GM21381 (cell line): ENCODE measurements around the gene INAVA.

Experiments
- ATAC-seq: cut with Tn5 transposase; IDR thresholded peaks from one replicate; pipeline ENCODE4 v1.9.1; 2021; ENCODE audit warnings: mild to moderate bottlenecking, moderate library complexity; ENCODE audit not compliant: unreplicated experiment

INAVA gene

DNA sequence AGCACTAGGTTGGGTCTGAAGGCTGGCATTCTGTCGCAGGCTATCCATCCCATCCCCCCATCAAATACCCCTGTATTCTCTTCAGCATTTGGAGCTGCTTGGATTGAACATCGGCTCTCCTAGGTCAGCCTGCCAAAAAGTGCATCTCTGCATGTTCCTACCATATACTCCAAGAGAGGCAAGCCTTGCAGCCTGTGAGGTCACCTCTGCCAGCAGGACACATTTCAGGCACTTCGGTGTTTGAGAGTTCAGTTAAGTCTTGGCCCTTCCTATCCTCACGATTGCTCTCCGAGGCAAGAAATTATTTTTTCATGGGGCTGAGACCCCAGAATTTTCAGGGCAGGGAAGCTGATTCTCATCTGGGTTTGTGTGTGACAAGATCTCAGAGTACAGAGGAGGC lies 19.3 kb upstream of the INAVA start:
- no peak for ATAC-seq

DNA sequence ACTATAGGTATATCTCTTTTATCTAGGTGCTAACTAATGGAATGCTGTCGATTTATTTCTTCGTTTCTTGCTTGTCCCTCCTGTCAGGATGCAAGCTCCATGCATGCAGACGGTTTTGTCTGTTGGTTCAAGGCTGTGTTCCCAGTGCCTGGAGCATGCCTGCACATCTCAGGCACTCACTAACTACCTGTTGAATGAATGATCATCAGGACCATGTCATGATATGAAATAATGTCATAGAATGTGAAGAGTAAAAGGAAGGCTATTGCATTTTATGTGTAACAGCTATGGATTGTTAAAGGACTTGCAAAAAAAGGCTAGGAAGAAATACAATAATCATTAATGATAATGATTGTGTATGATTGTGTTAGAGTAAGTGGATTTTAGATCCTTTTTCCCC lies 17.7 kb upstream of the INAVA start:
- no peak for ATAC-seq

DNA sequence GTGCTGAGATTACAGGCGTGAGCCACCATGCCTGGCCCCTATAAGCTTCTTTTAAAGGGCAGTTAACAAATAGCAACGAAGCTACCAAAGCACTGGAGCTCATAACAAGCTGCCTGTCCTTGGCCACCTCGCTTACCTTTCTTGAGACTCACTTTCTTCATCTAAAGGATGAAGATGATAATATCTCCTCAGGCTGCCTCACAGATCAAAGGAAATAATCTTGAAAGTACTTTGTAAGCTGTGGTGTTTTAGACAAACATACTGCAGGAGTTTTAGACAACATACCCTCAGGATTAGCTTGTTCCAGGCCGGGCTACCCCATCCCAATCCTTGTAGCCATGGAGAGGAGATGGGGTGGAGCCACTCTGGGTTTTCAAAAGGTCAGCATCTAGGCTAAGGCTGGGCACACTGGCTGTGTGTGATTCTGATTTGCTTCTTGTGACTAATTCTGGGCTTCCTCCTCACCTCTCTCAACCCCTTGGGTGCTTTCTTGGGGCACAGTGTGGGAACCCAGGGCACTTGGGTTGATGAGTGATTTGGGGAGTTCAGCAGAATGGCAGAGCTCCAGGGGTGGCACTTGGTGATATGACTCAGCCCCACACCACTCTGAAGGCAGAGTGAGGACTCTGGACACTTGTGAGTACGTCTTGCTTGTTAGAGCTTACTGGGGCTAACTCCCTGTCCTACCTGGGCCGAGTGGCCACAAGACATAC lies 16.7 kb upstream of the INAVA start:
- ATAC-seq = peak; percentile 60

DNA sequence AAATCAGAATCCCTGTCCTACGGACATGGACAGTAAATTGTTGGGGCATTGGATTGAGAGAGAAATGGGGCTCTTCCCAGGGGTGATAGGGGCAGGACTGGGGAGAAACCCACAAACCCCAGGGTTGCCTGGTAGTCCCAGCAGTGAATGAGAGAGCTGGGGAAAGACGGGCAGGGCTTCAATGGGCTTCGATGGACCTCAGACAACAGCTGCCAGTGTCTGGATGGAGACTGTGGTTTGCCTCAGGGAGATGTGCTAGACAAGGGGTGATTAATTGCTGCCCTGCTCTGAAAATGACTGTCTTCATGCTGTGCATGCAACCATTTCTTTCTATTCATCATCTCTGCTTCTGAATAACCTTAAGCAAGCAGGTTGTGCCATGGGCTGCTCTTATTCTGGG lies 14.5 kb upstream of the INAVA start:
- ATAC-seq = peak; percentile 55

DNA sequence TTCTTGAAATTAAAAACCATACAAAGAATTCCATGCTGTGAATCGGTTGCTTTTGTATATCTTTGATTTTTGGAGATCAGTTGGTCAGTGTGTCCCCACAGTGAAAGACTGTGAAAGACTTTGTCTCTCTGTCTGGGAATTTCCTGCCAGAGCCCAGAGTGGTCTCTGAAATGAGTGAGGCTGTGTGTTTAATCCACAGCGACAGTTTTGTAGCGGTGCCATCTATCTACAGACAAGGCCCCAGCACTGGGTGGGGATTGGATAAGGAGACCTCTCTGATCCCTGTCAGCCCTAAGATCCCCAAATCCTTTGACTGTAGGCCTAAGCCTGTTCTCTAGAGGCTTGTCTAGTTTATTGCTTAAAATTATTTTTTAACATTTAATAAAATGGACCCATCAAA lies 11.6 kb upstream of the INAVA start:
- ATAC-seq = no peak

DNA sequence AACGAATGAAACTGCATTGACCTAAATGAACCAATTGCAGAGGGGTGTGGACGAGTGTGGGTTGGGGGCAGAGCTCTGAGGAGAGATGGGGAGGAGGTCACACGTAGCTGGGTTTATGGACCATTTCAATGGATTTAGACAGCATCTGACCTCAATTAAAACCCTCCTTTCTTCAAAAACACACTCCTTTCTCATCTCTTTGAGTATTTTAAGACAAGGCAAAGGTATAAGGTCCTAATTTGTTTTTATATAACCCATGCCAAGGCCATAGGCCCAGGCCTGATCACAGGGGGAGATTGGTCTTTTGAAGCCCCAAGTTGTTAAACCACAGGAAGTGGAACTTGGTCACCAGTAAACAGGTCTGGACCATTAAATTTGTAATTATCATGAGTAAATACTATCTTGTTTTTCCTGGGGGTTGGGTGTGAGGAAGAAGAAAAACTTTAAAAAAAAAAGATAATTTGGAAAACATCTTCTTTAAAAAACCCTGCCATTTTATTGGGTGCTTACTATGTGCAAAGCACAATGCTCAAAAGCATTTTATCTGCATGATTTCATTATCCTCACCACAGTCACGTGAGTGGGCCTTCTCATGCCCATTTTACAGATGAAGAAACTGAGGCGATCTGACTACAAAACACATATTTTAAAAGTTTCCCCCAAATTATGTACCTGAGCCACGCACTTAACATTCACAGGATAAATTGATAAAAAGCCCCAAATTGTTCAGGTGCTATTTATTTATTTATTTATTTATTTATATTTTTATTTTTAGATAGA lies 8.9 kb upstream of the INAVA start:
- ATAC-seq = no peak

DNA sequence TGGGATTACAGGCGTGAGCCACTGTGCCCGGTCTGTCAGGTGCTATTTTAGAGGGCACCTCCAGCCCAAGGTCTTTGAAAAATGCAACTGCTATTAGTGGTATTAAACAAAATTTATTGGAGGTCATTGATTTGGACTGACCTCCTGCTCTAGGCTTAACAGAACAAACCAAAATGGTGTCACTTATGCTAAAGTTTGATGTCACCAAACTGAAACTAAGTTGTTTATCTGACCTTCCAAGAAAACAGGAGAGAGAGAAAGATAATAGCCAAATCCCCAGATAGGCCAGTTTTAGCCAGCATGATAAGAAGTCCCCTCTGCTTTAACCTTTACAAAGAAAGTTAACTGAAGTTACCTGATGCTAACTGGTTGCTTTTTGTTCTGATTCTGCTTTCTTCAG lies 8.1 kb upstream of the INAVA start:
- no peak for ATAC-seq

DNA sequence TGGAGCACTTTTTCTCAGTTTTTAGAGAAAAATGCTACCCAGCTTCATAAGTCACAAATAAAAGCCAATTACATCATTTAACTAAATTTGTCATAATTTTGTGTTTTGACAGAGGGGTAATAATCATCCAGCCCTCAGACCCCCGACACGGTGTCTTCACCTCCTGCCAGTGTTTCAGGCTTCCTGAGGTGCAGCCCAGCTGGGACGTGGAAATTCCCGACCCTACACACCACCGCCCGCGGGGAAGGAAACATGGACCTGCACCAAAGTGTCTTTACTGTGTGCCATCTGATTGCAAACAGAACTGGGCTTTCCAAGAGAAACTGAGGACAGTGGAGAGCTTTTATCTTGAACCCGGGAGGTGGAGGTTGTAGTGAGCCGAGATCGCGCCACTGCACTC lies 7.7 kb upstream of the INAVA start:
- no peak for ATAC-seq

DNA sequence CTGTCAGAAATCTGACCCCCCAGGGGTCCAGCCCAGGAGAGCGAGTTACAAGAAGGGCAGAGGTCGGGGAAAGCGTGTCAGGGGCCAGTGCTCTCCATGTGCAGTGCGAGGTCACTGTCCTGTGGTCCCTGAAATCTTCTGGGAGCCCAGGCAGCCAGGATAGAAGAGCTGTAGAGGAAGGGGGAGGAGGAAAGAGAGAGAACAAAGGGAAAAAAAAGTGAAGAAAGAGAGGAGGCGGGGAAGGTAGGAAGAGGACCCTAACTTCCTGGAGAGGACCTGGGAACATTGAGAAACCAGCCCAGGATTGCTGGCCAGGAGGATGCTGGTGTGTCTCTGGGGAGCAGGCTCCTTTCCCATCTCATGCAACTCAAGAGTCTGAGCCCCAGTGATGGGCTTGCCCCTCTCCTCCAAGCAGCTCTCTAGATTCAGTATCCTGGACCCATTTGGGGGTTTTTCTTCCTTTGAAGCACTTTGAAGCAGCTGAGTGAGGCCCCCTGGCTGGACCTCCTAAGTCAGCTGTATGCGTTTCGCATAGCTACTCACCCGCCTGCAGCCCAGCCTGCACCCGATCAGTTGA lies 6.8 kb upstream of the INAVA start:
- ATAC-seq = no peak

DNA sequence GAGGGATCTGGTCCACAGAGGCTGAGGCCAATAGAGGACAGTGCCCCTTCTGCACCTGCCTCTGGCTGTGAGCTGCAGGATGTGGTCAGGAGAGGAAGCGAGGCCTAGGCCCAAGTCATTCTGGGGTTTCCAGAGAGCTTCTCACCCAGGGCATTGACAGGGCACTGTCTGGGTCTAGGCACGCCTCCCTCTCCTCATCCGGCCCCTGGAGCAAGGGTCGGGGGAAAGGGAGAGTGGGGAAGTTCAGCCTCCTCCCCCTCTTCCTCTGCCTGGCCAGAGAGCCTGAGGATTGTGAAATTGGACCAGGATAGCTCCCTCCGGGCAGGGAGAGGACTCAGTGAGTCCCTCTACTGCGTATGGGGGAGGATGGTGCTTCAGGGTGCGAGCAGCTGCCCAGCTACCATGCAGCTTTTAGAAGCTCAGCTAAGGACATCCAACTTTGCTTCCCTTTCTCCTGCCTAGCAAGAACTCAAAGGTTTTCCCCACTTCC lies 6.3 kb upstream of the INAVA start:
- peak; percentile 89 for ATAC-seq

DNA sequence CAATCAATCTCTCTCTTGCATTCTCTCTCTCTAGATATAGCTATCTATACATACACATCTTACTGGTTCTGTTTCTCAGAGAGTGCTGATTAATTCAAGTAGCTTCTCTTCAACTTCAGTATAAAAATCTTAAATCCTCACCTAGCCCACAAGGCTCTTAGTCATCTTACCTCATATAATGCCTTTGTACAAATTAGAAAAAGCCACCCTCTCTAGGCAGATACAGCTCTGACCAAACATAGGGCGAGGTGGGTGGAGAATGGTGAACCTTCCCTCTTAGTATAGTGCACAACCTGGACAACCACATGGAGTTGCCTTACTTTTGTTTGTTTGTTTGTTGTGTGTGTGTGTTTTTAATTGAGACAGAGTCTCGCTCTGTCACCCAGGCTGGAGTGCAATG lies 5.1 kb upstream of the INAVA start:
- no peak for ATAC-seq

DNA sequence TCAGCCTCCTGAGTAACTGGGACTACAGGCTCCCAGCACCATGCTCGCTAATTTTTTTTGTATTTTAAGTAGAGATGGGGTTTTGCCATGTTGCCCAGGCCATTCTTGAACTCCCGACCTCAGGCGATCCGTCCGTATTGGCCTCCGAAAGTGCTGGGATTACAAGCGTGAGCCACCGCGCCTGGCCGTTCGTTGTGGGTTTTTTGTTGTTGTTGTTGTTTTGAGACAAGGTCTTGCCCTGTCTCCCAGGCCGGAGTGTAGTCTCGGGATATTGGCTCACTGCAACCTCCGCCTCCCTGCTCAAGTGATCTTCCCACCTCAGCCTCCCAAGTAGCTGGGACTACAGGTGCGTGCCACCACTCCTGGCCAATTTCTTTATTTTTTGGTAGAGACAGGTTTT lies 4.7 kb upstream of the INAVA start:
- ATAC-seq = no peak

DNA sequence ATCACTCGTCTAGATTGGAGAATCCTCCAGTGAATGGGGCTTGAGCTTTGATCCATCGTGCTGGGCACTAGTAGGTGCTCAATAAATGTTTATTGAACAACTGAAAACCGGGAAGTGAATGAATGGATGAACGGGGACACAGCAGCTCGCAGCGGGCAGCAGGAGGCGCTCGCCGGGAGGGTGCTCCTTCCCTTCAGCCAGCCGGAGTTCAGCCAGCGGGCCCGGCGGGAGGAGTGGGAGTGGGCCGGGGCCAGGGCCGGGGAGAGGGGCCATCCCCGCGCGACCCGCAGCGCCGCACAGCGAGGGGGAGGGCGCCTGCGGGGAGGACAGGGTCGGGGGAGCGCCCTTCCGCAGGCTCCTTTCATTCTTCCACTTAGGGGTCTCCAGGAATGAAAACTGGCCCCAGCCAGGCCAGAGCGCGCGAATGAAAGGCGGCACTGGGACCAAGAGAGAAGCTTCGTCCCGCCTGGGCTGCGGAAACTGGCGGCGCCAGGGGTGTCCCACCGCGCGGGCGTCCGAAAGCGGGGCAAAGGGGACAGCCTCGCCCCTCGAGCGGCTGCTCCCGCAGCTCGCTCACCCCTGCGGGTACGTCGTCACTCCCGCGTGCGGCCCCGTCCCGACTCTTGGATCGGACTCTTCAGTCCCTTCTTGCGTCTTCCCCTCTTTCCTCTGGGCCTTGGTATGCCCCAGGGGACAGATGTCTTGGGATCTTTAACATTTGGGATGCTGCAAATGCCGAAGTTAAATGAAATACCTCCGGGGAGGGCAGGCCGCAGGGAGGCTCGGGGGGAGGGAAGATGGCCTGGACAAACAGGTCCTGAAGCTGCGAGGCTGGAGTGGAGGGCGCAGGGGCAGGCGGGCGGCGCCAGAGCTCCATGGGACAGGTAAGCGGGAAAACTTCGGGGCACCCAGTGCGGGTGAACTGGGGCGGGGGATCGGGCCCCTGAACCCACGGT lies 3.6 kb upstream of the INAVA start:
- no peak for ATAC-seq

DNA sequence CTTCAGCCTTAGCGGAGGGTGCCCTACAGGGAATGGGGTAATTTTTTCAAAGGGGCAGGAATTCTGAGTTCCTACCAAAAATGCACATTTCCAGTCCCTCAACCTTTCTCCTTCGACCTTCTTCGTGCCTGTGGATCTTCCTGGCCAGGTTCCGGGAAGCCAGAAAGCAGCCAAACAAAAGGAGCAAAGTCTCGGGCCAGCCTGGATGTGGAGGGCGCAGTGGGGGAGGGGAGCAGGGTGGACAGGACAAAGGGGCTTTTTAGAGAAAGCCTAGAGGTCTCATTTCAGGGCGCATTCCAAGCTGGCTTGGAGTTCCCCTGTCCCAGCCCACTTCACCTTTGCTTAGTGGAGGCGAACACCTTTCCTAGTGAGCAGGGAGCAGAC lies 2.9 kb upstream of the INAVA start:
- no peak for ATAC-seq

DNA sequence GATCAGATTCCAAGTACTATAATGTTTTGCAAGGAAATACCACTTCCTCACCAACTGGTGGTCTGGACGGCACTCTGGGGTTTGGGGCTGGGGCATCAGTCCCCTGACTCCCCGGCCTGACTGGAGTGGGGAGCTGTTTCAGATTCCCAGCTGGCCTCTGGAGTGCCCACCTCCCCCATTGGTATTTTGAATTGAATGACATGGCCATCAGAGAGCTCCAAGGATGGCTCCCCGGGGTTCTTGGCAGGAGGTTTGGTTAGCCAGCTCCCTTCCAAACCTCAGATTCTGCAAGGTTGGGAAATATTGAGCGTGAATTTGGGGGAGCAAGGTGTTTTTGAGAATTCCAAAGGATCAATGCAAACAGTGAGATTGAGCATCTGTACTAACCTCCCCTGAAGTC lies 2.2 kb upstream of the INAVA start:
- no peak for ATAC-seq

DNA sequence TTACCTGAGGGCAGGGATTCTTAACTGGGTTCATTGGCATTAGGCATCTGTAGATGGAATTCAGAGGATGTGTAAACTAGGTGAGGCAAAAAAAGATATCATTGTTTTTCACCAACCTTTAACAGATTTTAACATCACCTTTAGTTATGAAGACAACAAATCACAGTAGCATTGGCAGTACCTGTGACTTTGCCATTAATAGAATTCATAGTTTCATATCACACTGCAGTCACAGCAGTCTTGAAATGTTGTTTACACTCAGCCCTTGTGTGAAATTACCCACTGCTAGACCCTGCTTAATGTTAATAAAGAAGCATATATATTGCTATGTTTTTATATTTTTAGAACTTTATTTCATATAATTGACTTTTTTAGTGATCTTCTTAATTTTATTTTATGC lies 1.7 kb upstream of the INAVA start:
- ATAC-seq = no peak

DNA sequence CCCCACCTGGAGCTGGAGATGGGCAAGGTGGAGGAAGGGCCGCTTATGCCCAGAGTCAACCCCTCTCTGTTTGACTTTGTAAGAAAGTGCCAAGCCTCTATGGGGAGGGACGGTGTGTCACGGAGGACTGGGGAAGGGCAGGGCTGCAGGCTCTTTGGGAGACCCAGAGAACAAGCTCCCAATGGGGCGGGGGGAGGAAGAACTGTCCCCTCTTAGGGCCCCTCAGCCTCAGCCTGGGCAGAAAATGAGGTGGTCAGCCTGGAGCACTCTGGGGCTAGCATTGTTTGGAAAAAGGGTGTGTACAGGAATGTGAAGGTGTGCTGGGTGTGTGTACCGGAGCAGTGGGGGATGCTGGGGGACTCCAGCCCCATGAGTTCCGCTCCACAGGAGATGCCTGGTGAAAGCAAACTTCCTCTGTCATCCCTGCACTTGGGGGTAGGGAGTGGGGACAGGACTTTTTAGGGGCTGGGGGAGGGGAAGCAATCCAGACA lies 1.2 kb upstream of the INAVA start:
- ATAC-seq = no peak

DNA sequence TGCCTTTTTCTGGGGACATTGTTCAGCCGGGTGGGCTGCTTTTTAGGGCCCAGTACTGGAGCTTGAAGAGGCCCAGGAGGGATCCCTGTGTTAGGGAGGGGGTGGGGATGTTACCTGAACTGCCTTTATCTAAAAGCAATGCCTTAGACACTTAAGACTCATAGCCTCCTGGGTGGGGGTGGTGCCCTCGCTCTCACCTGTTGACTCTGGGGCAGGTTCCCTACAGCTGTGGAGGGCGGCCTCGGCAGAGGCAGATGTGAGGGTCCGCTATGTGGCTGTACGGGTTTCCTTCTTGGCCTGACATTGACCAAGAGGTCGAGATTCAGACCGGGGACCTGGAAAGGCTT lies 716 bp downstream of the INAVA start:
- no peak for ATAC-seq

DNA sequence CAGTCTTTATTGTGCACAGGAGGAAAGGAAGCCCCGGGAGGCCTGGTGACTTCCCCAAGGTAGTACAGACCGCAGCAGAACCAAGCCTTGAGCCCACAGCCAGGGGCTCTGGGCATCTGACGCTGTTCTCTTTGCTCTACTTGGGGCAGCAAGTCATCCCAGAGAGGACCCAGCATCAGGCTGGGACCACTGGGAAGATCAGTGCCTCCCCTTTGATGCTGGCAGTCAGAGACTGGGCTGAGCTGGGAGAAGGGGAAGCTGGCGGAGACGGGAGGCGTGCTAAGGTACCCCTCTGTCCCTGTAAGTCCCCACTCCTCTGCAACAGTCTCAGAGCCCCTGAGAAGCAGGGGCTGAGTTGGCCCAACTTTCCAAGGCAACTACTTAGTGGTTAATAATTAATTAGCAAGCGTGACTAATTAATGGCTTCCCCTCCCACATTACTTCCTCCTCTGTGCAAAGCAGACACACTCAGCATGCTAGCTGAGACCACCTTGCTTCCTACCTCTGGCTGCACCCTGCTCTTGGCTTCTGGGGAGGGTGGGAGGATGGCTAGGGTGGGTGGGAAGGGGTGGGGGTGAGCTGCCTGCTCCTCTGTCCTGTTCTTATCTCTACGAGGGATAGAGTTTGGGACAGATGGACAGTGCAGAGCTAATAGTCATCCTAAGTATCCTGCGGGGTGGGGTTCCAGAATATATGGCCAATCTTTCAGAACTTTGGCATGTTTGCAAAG lies 1.3 kb downstream of the INAVA start:
- ATAC-seq = peak; percentile 48

DNA sequence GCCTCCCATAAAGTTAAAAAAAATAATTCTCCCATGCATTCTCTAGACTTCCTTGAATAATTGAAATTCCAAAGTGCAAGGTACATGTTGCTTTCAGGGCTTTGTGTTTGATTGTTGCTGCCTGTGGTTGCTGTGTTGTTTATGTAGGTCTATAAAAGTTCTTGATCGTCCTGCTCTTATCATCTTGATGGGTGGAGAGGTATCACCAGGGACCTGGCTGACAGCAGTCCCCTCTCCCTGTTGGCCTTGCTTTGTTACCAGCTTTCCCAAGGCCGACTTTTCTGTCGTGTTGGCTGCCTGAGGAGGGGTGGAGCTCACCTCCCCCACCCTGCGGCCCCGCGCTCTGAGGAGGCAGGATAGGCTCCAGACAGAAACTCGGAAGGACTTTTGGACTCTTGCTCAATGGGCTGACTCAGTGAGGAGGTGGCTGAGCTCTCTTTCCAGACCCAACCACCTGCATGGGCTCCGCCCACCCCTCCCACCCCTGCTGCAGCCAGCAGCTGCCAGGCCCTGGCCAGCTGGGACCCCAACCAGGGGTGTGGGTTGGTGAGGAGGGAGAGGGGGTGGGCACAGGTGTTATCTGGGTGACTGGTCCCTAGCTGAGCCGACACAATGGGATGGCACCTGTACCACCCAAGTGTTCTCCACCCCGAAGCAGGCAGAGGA lies 2.0 kb downstream of the INAVA start:
- ATAC-seq = no peak
